HG03108 (cell line): ENCODE measurements around the gene DIABLO.

Source experiments
- ATAC-seq: cut with Tn5 transposase; IDR thresholded peaks from one replicate; pipeline ENCODE4 v1.9.1; 2021; ENCODE audit warnings: moderate library complexity; ENCODE audit not compliant: unreplicated experiment

DIABLO gene

DNA sequence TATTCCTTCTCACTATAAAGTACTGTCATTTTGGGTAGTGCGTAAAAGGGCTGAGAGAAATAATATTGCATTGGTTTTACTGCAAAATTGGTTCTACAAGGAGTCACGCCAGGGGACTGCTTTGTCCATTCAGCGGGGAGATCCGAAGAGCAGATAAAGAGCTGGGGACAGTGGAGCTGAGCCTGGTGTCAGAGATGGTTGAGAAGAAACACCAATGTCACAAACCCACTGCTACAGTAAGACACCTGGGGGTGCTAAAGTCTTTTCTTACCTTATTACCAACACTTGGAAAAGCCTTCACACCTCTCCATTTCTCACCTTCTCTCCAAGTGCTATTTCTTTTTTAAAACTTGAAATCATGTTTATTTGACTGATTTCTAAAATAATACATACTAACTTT, 66.0 kb downstream of the DIABLO start:
- ATAC-seq: no peak

DNA sequence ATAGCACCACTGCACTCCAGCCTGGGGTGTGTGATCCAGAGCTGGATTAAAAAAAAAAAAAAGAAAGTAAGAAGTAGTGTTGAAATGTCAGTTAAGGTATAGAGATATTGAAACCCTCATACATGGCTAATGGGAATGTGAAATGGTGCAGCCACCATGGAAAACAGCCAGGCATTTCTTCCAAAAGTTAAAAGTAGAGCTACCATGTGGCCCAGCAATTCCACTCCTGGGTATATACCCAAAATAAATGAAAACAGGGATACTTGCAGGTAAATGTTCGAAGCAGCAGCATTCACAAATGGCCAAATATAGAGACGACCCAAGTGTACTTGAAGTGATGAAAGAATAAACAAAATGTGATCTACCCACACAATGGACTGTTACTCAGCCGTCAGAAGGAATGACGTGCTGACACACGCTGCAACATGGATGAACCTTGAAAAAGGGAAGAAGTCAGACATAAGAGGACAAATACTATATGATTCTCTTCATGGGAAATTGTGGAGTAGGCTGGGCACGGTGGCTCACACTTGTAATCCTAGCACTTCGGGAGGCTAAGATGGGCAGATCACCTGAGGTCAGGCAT, 67.1 kb downstream of the DIABLO start:
- ATAC-seq: no peak
